Colon (tissue), 2 donors: ENCODE data around the gene TRAPPC3.
"Not testable (repeated sequence)": the region's sequence is repeated elsewhere in the genome, so short reads cannot be mapped to it uniquely, and the experiment has no call there.

Experiments
- FAIRE-seq: peaks from 2 replicates; lab custom pipeline; 2012; peaks lifted over from hg19 to GRCh38; lab: Jason Lieb, UNC
- donor health status: control.
- donor health status: control.

TRAPPC3 gene

DNA sequence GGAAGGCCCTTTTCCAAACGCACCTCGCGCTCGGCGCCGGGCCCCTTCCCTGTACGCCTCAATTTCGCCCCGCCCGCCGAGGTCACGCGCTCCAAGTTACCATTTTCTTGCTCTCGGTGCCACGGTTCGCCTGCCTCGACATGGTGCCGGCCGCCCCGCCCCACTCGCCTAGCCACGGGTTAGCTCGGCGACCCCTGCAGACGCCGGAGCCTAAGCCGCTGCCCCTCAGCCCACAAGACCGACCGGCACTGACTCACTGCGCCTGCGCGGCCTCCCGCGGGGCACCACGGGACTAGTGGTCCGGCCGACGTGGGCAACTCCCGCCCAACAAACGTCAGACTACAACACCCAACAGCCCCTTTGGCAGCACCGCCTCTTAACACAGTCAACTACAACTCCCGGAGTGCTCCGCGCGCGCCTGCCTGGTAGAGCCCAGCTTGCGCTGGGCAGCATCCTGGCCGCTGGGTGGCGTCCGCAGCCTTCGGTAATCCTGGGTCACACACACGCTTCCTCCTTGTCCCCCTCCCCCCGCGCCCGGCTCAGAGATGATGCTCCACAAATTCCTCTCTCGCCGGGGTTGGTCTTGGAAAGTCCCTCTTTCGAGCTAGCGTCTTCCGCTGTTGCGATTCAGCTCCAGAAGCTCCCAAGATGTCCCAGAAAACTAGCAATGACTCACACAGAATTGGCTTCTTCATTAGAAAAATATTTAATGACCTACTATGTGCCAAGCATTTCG lies at the start of gene TRAPPC3:
TRAPPC3 (minus strand) TSS at position 250 of the 736 bp plus-strand sequence; CDS start at position 142, 108 bp downstream.
- no peak for FAIRE-seq

DNA sequence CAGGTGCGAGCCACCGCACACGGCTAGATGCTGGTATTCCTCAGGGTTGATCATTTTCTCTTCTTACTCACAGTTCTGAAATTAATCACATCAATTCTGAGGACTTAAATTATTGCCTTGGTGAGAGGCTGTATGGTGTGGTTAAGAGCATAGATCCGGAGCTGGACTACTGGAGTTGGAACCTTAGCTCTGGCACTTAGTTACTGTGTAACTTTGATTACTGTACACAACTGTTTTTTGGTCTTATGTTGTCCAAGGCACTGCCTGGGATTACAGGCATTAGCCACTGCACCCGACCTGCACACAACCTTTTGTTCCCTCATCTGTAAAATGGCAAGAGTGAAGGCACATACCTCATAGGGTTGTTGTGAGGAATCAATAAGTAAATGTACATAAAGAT lies 49.4 kb upstream of the TRAPPC3 start:
- FAIRE-seq: no peak

DNA sequence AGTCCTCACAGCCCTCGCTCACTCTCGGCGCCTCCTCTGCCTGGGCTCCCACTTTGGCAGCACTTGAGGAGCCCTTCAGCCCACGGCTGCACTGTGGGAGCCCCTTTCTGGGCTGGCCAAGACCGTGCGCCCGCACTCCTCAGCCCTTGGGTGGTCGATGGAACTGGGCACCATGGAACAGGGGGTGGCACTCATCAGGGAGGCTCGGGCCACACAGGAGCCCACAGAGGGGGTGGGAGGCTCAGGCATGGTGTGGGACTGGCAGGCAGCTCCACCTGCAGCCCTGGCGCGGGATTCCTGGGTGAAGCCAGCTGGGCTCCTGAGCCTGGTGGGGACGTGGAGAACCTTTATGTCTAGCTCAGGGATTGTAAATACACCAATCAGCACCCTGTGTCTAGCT lies 47.5 kb upstream of the TRAPPC3 start:
- FAIRE-seq: not testable (repeated sequence)

DNA sequence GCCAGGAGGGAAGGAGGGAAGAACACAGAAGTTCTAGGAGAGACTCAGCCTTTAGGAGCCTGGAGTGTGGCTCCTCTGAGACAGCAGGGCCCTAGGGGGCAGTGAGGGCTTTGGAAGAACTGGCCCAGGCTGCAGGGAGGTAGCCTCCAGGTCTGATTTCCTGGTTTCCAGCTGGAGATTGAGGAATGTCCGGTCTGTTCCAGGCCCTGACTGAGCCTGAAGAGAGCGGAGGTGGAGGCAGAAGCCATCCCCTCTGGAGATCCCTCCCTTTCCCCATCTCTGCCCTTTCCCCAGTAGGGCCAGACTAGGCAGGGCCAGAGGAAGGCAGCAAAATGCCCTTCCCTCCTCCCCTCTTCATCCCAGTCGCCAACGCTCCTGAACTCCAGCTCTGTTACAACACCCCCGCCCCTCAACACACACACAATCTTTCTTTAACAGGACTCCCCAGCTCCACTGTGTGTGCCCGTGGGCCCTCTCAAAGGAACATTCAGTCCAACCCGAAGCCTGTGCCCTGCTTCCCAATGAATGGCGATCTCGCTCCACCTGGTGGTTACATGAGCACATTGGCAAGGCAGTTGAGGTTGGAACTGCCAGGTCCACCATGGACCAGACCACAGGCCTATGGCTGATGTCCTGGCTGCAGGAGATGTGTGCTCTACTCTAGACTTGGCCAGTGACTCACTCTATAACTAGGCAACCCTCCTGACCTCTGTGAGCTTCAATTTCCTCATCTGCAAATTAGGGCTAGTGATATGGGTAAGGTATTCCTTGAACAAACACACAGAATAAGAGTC lies 38.7 kb upstream of the TRAPPC3 start:
- no peak for FAIRE-seq

DNA sequence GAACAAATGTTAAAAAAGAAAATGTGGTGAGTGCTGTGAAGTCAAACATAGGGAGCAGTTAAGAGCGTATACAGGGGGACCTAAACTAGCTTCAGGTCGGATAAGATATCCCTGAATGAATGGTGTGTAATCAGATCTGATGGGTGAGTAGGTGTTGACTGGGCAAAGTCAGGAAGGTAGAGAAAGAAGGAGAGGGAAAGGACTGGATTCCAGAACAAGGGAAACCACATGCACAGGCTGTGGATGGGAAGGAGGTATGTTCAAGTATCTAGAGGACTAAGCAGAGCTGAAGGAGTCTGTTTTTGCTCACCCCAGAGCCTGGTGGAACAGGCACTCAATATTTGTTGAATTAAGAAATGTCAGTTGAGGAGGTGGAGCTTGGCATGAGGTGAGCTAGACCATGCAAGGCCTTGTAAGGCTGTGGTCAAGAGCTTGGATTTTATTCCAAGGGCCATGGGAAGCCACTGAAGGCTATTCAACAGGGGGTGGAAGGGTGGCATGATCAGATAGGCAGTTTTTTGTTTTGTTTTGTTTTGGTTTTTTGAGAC lies 34.1 kb upstream of the TRAPPC3 start:
- FAIRE-seq: no peak

DNA sequence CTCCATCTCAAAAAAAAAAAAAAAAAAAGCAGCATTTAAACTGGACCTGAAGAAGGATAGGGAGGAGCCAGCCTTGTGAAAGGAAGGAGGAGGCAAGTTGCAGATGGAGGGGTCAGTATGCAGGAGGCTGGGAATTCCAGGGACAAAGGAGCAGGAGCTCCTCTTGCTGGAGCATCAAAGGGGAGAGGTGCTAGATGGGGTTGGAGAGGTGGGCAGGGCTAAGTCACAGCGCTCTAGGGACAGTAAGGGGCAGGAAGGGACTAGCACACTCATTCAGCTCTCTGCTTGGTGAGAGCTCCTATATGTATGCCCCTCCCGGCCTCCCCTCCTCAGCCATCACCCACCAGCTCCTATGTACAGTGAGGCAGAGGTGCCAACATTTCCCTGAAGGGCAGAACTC lies 33.4 kb upstream of the TRAPPC3 start:
- FAIRE-seq: no peak

DNA sequence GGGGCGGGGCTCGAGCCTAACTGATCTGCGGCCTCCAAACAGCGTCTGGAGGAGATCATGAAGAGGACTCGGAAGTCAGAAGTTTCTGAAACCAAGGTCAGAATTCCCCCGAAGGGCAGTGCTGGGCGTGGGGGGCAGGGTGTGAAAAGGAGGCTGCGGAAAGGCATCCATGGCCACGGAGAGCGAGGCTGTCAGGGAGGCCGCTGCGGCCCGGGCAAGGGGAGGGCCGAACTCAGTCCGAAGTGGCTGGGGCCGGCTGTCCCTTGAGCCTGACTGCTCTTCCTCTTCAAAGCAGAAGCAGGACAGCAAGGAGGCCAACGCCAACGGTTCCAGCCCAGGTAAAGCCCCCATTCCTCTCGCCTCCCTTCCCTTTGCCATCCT lies 29.9 kb upstream of the TRAPPC3 start:
- no peak for FAIRE-seq

DNA sequence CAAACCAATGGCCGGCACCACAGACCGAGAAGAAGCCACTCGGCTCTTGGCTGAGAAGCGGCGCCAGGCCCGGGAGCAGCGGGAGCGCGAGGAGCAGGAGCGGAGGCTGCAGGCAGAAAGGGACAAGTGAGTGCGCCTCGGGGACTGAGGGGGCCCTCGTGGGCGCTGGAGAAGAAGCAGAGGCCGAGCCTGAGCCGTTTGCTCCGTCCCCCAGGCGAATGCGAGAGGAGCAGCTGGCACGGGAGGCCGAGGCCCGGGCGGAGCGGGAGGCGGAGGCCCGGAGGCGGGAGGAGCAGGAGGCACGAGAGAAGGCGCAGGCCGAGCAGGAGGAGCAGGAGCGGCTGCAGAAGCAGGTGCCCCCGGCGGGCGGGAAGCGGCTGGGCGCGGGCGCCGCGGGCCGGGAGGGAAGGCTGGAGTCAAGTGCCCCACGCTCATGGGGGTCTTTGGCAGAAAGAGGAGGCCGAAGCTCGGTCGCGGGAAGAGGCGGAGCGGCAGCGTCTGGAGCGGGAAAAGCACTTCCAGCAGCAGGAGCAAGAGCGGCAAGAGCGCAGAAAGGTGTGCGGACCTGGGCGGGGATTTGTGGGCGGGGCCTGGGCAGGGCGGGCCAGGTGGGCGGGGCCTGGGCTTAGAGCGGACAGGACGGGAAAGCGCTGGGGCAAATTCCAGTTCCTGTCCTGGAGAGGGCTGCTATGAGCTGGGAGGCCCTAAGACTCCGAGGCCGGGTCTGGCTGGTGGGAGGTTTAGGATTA lies 29.4 kb upstream of the TRAPPC3 start:
- FAIRE-seq: no peak

DNA sequence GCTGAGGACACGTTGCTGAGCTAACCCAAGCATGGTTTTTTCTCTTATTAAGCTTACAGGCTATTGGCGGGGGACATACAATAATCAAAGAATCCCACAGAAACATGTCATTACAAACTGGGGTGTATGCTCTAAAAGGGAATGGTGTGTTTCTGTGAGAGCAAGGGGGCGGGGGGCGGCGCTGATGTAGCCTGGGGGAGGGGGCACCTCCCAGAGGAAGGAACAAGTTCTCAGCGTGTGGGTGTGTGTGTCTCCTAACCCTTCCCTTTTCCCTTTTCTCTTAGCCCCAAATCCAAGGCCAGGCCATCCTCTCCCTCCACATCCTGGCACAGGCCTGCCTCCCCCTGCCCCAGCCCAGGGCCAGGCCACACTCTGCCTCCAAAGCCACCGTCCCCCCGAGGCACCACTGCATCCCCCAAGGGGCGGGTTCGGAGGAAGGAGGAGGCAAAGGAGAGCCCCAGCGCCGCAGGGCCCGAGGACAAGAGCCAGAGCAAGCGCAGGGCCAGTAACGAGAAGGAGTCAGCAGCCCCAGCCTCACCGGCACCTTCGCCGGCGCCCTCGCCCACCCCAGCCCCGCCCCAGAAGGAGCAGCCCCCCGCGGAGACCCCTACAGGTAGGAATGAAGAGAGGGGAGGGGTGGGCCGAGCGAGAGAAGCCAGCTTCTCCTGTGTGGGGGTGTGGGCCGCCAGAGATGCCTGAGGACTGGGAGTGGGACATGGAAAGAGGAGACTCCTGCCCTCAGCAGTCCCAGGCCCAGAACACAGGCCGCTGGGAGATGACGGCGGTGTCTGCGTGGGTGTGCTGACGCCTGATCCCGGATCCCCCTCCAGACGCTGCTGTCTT lies 28.5 kb upstream of the TRAPPC3 start:
- FAIRE-seq: no peak

DNA sequence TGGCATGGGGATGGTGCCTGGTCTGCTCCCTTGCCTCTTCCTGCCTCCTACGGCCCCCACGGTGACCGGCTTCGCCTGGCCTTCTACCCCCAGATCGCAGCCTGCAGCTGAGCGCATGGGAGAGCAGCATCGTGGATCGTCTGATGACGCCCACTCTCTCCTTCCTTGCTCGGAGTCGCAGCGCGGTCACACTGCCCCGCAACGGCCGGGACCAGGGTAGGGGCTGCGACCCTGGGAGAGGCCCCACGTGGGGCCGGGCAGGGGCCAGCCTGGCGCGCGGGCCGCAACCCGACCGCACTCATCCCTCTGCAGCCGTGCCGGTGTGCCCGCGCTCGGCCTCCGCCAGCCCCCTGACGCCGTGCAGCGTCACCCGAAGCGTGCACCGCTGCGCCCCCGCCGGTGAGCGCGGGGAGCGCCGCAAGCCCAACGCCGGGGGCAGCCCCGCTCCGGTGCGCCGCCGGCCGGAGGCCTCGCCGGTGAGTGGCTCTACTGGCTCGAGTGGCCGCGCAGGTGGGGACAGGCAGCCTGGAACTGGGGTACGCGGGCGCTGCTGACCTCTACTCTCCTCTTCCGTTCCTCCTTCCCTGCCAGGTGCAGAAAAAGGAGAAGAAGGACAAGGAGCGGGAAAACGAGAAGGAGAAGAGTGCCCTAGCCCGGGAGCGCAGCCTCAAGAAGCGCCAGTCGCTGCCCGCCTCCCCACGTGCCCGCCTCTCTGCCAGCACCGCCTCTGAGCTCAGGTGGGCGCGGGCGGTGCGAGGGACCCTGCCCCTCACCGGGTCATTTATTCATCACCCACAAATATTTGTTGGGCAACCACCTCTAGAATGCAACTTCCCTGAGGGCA lies 27.0 kb upstream of the TRAPPC3 start:
- no peak for FAIRE-seq

DNA sequence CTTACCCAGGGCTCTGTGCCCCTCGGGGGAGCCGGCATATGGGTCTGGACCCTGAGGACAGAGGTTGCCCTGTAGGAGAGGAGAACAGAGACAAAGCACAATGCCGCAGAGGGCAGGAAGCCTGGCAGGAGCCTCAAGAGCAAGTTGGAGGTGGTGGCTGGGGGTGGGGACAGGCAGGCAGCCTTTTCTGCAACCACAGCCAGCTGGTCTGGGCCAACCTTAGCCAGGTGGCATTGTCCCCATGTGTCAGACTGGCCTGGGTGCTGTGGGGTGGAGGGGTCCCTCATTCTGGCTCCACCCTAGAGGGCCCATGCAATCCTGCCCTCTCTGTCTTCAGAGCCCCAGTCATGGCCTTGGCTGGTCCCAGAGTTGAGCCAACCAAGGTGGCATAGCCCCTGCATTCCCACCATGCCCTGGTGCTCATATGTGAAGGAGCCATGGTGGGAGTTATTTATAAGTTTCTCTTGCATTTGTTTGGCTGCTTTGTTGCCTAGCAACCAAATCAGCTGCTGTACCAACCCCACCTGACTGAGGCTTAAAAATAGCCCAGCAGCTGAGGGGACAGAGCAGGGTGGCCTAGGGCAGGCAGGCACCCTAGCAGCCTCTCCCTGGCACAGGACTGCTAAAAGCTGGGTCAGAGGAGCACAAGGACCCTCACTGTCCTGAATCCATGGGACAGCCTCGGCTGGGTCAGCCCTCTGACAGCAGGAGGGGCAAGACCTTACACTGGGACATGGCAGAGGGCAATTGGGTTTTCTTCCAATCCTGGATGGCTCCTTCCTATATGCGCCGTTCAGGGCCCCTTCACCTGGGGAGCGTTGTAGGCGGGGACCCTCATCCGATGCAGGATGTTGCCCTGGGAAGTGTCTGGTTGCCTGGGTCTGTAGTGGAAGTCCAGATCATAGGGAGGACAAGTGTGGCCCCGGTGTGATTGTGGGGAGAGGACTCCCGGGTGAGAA lies 26.1 kb upstream of the TRAPPC3 start:
- FAIRE-seq: no peak

DNA sequence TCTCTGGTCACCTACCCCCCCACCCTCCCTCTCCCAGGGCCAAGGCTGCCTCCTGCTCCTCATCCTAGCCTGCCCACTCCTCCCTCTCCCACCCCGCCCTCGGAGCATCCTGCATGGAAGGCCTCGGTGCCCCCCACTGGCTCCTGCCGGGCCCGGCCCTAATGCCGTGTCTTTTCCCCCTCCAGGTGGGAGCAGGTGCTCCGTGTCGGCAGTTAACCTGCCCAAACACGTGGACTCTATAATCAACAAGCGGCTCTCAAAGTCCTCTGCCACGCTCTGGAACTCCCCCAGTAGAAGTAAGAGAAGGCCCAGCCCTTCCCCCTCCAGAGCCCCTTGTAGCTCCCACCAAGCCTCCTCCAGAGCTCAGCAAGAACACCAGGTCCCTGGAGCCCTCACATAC lies 25.4 kb upstream of the TRAPPC3 start:
- no peak for FAIRE-seq

DNA sequence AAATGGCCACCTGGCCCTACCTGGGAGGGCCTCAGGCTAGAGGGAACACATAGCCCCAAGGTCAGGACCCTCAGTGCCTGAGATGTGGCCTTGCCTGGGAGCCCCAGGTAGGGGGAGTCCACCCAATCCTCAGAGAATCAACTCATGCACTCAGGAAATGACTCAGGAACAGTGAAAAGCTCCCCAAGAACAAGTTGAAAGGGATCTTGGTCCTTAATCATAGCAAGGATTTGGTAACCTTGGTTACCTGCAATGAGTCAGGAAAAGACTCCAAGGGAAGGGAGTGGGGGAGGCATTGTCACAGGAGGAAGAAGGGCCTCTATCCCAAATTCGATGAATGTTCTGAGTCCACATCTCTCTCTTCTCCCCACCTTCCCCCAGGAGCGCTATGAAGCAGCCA lies 23.7 kb upstream of the TRAPPC3 start:
- FAIRE-seq: no peak

DNA sequence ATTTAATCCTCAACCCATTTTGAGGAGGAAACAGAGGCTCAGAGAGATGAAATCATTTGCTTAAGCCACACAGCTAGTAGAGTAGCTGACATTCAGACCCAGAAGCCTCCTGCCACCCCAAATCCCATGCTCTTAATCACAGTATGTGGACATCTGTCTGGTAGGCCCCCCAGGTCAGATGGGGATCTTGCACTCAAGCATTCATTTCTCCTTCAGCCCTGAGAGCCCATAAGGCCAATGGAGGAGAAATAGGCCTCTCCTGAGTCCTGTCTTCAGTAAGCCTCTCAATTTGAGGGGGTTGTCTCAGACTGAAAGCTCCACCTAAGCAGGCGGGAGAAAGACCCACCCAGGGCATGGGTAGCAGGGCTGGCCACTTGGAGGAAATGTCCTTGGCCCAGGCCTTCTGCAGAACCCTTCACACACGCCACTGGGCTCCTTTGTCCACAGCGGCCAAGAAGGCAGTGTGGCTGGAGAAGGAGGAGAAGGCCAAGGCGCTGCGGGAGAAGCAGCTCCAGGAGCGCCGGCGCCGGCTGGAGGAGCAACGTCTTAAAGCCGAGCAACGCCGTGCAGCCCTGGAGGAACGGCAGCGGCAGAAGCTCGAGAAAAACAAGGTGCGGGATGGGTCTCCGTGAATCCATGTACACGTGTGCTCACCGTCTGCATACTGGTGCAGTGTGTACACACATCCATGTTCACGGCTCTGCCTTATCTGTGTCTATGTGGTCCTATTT lies 22.9 kb upstream of the TRAPPC3 start:
- FAIRE-seq: no peak

DNA sequence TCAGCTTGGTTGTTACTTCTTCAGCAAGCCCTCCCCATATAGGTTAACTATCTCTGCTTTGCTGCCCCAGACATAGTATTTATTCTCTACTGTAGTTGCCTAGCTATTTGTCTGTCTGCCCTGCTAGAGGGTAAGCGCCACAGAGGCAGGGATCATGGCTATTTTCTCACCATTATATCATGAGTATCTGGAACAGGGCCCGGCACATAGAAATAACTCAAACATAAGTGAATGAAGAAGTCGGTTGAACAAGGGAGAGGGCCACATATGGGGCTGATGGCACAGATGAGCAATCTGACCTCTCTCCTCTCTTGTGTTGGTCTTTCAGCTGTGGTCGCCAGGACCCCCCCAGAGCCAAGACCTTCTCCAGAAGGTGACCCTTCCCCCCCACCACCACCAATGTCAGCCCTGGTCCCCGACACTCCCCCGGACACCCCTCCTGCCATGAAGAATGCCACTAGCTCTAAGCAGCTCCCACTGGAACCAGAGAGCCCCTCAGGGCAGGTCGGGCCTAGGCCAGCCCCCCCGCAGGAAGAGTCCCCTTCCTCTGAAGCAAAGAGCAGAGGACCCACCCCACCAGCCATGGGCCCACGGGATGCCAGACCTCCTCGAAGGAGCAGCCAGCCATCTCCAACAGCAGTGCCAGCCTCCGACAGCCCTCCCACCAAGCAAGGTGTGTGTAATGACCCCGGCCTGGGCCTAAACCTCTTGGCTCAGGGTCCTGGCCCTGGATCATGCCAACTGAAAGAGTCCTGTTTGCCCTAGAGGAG lies 21.5 kb upstream of the TRAPPC3 start:
- no peak for FAIRE-seq

DNA sequence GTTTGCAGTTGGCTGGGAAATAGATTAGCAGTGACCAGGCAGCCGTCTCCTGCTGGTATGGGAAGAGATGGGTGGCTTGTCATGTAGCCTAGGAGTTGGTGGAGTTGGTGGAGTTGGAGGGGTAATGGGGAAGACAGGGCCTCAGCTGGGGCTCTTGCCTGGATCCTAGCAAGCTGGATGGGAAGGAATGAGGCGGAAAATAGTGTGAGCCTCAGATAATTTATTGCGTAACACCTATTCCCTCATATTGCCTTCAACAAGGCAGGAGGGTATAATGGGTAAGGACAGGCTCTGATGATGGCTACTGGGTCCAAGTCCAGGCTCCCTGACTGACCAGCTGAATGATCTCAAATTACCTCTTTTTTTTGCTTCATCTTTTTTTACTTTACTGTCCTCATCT lies 19.2 kb upstream of the TRAPPC3 start:
- FAIRE-seq: no peak

DNA sequence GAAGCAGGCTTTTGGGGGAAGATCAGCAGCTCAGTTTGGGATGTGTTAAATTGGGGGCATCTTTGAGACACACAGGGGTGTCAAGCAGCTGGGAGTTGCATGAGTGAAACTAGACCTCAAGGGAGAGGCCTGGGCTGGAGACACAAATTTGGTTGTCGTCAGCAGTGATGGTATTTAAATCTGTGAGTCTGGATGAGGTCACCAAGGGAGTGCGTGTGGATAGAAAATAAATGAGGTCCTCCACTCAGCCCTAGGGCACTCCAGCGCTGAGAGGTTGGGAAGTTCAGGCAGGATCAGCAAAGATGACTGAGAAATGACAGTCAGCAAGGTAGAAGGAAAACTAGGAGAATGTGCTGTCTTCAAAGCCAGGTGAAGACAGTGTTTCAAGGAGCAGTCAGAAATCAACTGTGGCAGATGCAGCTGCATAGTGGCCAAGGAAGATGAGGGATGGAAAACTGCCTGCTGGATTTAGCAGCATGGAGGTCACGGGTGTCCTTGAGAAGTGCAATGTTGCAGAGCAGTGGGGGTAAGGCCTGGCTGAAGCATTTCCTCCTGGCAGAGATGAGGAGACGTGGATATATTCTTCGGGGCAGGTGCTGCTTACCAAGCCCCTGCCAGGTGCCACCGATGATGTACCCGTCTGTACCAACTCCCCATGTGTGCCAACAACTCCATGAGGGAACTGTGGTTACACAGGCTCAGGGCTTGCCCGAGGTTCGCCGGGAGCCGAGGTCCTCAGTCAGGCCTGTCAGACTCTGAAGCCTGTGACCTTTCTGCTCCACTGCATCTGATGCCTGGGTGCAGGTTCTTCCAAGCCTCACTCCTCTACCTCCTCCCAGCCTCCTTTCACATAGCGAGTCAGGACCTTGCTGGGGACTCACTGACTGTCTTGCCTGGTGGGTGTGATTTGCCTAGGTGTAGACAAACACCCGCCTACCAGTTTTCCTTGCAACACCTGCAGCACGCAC lies 17.9 kb upstream of the TRAPPC3 start:
- FAIRE-seq: no peak
